ENCODE data around the gene SLC24A4. TPM values are rescaled to one million over a fixed set of nuclear protein-coding genes. Genes with fewer than 3 reads are reported as not detected.

Gene SLC24A4
- total RNA-seq, 1 experiment from 2014 or later, result not detected

GRCh38 chr14:92452471-92452870 lies 129.5 kb downstream of the SLC24A4 start:
- Histone ChIP-seq H3K79me2 (ENCODE audit: insufficient read depth, low read length) (no peaks in the 10 kb centered on the region), H3K9me3 (ENCODE audit: control insufficient read depth in 1 of 2, insufficient read depth in 1 of 2, low read depth in 1 of 2, low read length in 2 of 2) (no peaks in the 10 kb centered on the region), H3K36me3 (ENCODE audit: control insufficient read depth in 1 of 2, insufficient read depth in 2 of 2, low read length in 2 of 2) (no peaks in the 10 kb centered on the region), H3K4me3 (replicated peaks in 1 of 2; ENCODE audit: low read depth in 1 of 2, low read length in 2 of 2) (no peak overlapping the region), H3K9ac (ENCODE audit: low read length) (no peak overlapping the region), H3K27ac (ENCODE audit: low read depth, low read length) (no peak overlapping the region), H2AFZ (ENCODE audit: low read depth, low read length, poor library complexity, severe bottlenecking) (no peak overlapping the region), H3K9me2 (ENCODE audit: insufficient read depth) (no peaks in the 10 kb centered on the region), H4K20me1 (ENCODE audit: insufficient read depth) (no peaks in the 10 kb centered on the region), H3K4me2 (ENCODE audit: low read length) (no peak overlapping the region), H3K27me3 (ENCODE audit: insufficient read depth, low read length) (no peaks in the 10 kb centered on the region), H3K4me1 (ENCODE audit: control insufficient read depth in 1 of 2, insufficient read depth in 2 of 2, low read length in 2 of 2) (peaks cover 0 to 9% of the 10 kb centered on the region in 2 experiments; a peak in 2 of 4 replicates)
- intact Hi-C loops (cut with micrococcal nuclease), result no loop called here
- ChIA-PET RAD21 (ENCODE audit: low non-redundant PET in 1 of 2, low total read pairs in 2 of 2, uncharacterized antibody in 2 of 2, unreplicated experiment in 2 of 2) (no interaction called here), CTCF (no interaction called here), POLR2A (no interaction called here)
- no TSS peak for BruUV-seq (replicated peaks)
- DNase-seq (ENCODE audit: low read depth, low spot score), result no peak
- TF ChIP-seq, protein P1, sequence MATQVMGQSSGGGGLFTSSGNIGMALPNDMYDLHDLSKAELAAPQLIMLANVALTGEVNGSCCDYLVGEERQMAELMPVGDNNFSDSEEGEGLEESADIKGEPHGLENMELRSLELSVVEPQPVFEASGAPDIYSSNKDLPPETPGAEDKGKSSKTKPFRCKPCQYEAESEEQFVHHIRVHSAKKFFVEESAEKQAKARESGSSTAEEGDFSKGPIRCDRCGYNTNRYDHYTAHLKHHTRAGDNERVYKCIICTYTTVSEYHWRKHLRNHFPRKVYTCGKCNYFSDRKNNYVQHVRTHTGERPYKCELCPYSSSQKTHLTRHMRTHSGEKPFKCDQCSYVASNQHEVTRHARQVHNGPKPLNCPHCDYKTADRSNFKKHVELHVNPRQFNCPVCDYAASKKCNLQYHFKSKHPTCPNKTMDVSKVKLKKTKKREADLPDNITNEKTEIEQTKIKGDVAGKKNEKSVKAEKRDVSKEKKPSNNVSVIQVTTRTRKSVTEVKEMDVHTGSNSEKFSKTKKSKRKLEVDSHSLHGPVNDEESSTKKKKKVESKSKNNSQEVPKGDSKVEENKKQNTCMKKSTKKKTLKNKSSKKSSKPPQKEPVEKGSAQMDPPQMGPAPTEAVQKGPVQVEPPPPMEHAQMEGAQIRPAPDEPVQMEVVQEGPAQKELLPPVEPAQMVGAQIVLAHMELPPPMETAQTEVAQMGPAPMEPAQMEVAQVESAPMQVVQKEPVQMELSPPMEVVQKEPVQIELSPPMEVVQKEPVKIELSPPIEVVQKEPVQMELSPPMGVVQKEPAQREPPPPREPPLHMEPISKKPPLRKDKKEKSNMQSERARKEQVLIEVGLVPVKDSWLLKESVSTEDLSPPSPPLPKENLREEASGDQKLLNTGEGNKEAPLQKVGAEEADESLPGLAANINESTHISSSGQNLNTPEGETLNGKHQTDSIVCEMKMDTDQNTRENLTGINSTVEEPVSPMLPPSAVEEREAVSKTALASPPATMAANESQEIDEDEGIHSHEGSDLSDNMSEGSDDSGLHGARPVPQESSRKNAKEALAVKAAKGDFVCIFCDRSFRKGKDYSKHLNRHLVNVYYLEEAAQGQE (IDR thresholded peaks at IDR 0.05; ENCODE audit: low read depth), result no peak
- TF ChIP-seq JUND (IDR thresholded peaks at IDR 0.05), result no peak
- no peak for TF ChIP-seq POLR2A (IDR thresholded peaks at IDR 0.05; ENCODE audit: borderline replicate concordance, extremely low read depth, insufficient read depth, insufficient read length)
- TF ChIP-seq MAX (IDR thresholded peaks at IDR 0.05), result no peak
- no peak for TF ChIP-seq SRF (IDR thresholded peaks at IDR 0.05; ENCODE audit: low read depth)
- no peak for TF ChIP-seq EZH2phosphoT487 (IDR thresholded peaks at IDR 0.05; ENCODE audit: borderline replicate concordance)
- TF ChIP-seq TCF7L2 (IDR thresholded peaks at IDR 0.05; ENCODE audit: borderline replicate concordance, extremely low read depth, insufficient read depth, insufficient read length), result no peak
- no peak for TF ChIP-seq SIN3A (IDR thresholded peaks at IDR 0.05; ENCODE audit: low read depth)
- TF ChIP-seq FOSL1 (IDR thresholded peaks at IDR 0.05; ENCODE audit: low read depth), result no peak
- TF ChIP-seq ZBTB33 (IDR thresholded peaks at IDR 0.05; ENCODE audit: extremely low read depth, insufficient replicate concordance, low read length), result no peak
- TF ChIP-seq ELF1 (IDR thresholded peaks at IDR 0.05; ENCODE audit: borderline replicate concordance, low read depth), result no peak
- no peak for TF ChIP-seq SP1 (IDR thresholded peaks at IDR 0.05; ENCODE audit: low read depth)
- TF ChIP-seq RAD21 (IDR thresholded peaks at IDR 0.05; ENCODE audit: low read depth), result no peak
- no peak for TF ChIP-seq ZNF274 (IDR thresholded peaks at IDR 0.05; ENCODE audit: low read depth, low read length)
- no peak for TF ChIP-seq EGR1 (IDR thresholded peaks at IDR 0.05; ENCODE audit: low read depth)
- TF ChIP-seq, protein P2, sequence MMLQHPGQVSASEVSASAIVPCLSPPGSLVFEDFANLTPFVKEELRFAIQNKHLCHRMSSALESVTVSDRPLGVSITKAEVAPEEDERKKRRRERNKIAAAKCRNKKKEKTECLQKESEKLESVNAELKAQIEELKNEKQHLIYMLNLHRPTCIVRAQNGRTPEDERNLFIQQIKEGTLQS (IDR thresholded peaks at IDR 0.05), result no peak
- TF ChIP-seq, protein P3, sequence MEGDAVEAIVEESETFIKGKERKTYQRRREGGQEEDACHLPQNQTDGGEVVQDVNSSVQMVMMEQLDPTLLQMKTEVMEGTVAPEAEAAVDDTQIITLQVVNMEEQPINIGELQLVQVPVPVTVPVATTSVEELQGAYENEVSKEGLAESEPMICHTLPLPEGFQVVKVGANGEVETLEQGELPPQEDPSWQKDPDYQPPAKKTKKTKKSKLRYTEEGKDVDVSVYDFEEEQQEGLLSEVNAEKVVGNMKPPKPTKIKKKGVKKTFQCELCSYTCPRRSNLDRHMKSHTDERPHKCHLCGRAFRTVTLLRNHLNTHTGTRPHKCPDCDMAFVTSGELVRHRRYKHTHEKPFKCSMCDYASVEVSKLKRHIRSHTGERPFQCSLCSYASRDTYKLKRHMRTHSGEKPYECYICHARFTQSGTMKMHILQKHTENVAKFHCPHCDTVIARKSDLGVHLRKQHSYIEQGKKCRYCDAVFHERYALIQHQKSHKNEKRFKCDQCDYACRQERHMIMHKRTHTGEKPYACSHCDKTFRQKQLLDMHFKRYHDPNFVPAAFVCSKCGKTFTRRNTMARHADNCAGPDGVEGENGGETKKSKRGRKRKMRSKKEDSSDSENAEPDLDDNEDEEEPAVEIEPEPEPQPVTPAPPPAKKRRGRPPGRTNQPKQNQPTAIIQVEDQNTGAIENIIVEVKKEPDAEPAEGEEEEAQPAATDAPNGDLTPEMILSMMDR (IDR thresholded peaks at IDR 0.05 in 2 of 3, conservative IDR thresholded peaks at IDR 0.05 in 1 of 3; ENCODE audit: borderline replicate concordance in 1 of 3, insufficient read depth in 1 of 3, low read depth in 2 of 3, low read length in 2 of 3), result no peak
- TF ChIP-seq EZH2 (IDR thresholded peaks at IDR 0.05), result no peak
- no peak for TF ChIP-seq CEBPB (IDR thresholded peaks at IDR 0.05; ENCODE audit: low read depth)
- ATAC-seq, result no peak
